Spleen (tissue), 11 donors: ENCODE data around the gene DNAH14. TPM values are rescaled to one million over a fixed set of nuclear protein-coding genes. Genes with fewer than 3 reads are reported as not detected.

Source experiments
- DNase-seq: peaks from one replicate; pipeline ENCODE4 v3.0.0-alpha.2; 2020
- H3K27ac ChIP-seq, 8 donors: fragments of 200-600 bp; sonication (generic) in 7 of 8; 1 replicate in 4 of 8; 2 replicates in 4 of 8; pipeline versions ENCODE4 v1.5.0 to v1.8.0; 2016 to 2021; ENCODE audit warnings: inconsistent platforms in 4 of 8, mild to moderate bottlenecking in 4 of 8, moderate library complexity in 1 of 8
- H3K27me3 ChIP-seq, 7 donors: fragments of 200-600 bp; sonication (generic) in 6 of 7; replicated peaks in 1 of 7; 1 replicate in 4 of 7; 2 replicates in 3 of 7; pipeline versions ENCODE4 v1.5.0 to v1.8.0; 2016 to 2021; ENCODE audit warnings: inconsistent platforms in 3 of 7, mild to moderate bottlenecking in 1 of 7
- H3K36me3 ChIP-seq, 6 donors: fragments of 200-600 bp; sonication (generic) in 5 of 6; 1 replicate in 4 of 6; 2 replicates in 2 of 6; pipeline versions ENCODE4 v1.5.0 to v1.8.0; 2016 to 2021; ENCODE audit warnings: inconsistent platforms in 2 of 6
- H3K4me1 ChIP-seq, 6 donors: fragments of 200-600 bp; sonication (generic) in 5 of 6; 1 replicate in 3 of 6; 2 replicates in 3 of 6; pipeline versions ENCODE4 v1.5.0 to v1.8.0; 2016 to 2021; ENCODE audit warnings: inconsistent platforms in 3 of 6
- H3K4me3 ChIP-seq, 8 donors: fragments of 200-600 bp; sonication (generic) in 7 of 8; 1 replicate in 4 of 8; 2 replicates in 4 of 8; pipeline versions ENCODE4 v1.5.0 to v1.8.0; 2016 to 2021; ENCODE audit warnings: inconsistent platforms in 4 of 8, mild to moderate bottlenecking in 4 of 8, moderate library complexity in 2 of 8
- H3K9me3 ChIP-seq, 8 donors: fragments of 200-600 bp; sonication (generic) in 7 of 8; 1 replicate in 4 of 8; 2 replicates in 4 of 8; pipeline versions ENCODE4 v1.5.0 to v1.8.0; 2016 to 2021; ENCODE audit warnings: inconsistent platforms in 4 of 8
- POLR2A ChIP-seq, 3 donors: fragments of 450-650 bp; IDR thresholded peaks; one replicate each; pipeline ENCODE4 v1.5.1; 2017; ENCODE audit warnings: antibody characterized with exemption in 3 of 3, mild to moderate bottlenecking in 1 of 3
- POLR2AphosphoS5 ChIP-seq, 3 donors: sonication (generic); formaldehyde crosslinking; IDR thresholded peaks; one replicate each; pipeline ENCODE4 v1.5.1; 2017; ENCODE audit warnings: antibody characterized with exemption in 3 of 3
- WGBS, 5 donors: extraction: QIAGEN DNeasy Blood & Tissue Kit in 3 of 5; methylation state at CpG; one replicate each; pipeline versions ENCODE4 v1.1.5 to v1.1.7; 2013 to 2018; 5-methylcytosine and 5-hydroxymethylcytosine counted together
- intact Hi-C: fragments of 100-400 bp; cut with DNase I; formaldehyde crosslinking; loops from one replicate; pipeline ENCODE4 v1.15.0; 2023; ENCODE audit warnings: low total_unique reads
- polyA plus RNA-seq, 3 donors: library from polyadenylated mRNA; stranded (reverse); fragments of 200-250 nt; gene quantifications; one replicate each; pipeline ENCODE4 v1.2.1, GENCODE V29; 2013
- total RNA-seq, 7 donors: library from RNA; depleted of rRNA in 3 of 7; stranded (reverse); fragments of >200 nt in 3 of 7; fragmentation: NEBNext Ultra II Directional in 4 of 7; extraction: Animal tissue kit (Norgen Biotek cat#: 25700) in 4 of 7; gene quantifications; one replicate each; pipeline versions ENCODE4 v1.1.0 to v1.2.1, GENCODE V29; 2016 to 2021
- TF ChIP-seq, protein P1 (sequence below), 11 experiments: fragments of 200-600 bp in 7 of 11; fragments of 450-650 bp in 4 of 11; sonication (generic) in 4 of 11; IDR thresholded peaks in 8 of 11; conservative IDR thresholded peaks in 3 of 11; 1 replicate in 7 of 11; 2 replicates in 4 of 11; pipeline versions ENCODE4 v1.4.0 to v1.8.0; 2016 to 2021; ENCODE audit warnings: antibody characterized with exemption in 11 of 11, inconsistent platforms in 4 of 11, mild to moderate bottlenecking in 1 of 11
- donor health status: healthy with polysubstance abuse.
- donor health status: DM: no; HTN: no; CAD: no; lungs with moderate emphysema.
- donor health status: DM: no; HTN: no; CAD: no.
- donor health status: Bipolar disorder and iron deficiency.
- donor health status: healthy.
- donor health status: DM: no; HTN: no; CAD: no.
- donor health status: DM: yes; HTN: yes; CAD: no.

The DNAH14 gene
- total and polyA plus RNA-seq, 10 donors = 0.70 to 6.4 (median 4.8) TPM

GRCh38 chr1:225426395-225427234 lies 497.1 kb downstream of the DNAH14 start:
- H3K27me3 ChIP-seq = no peaks in the 10 kb centered on the region
- intact Hi-C loops = no loop called here
- peak; percentile 91 for DNase-seq
- 3 to 6% (median 5%) methylated on average over 36 of the region's 36 CpGs for WGBS, 5 donors
- peaks cover 0 to 20% (median 7%) of the 10 kb centered on the region in 6 donors for H3K36me3 ChIP-seq
- H3K9me3 ChIP-seq = no peaks in the 10 kb centered on the region
- H3K4me3 ChIP-seq = peak overlapping the region; percentile 75 to 99 (median 91)
- H3K27ac ChIP-seq = peak overlapping the region; percentile 93 to 99 (median 96)
- TF ChIP-seq, protein P1, sequence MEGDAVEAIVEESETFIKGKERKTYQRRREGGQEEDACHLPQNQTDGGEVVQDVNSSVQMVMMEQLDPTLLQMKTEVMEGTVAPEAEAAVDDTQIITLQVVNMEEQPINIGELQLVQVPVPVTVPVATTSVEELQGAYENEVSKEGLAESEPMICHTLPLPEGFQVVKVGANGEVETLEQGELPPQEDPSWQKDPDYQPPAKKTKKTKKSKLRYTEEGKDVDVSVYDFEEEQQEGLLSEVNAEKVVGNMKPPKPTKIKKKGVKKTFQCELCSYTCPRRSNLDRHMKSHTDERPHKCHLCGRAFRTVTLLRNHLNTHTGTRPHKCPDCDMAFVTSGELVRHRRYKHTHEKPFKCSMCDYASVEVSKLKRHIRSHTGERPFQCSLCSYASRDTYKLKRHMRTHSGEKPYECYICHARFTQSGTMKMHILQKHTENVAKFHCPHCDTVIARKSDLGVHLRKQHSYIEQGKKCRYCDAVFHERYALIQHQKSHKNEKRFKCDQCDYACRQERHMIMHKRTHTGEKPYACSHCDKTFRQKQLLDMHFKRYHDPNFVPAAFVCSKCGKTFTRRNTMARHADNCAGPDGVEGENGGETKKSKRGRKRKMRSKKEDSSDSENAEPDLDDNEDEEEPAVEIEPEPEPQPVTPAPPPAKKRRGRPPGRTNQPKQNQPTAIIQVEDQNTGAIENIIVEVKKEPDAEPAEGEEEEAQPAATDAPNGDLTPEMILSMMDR (IDR thresholded peaks at IDR 0.05 in 8 of 11, conservative IDR thresholded peaks at IDR 0.05 in 3 of 11) = no peak
- TF ChIP-seq POLR2A (IDR thresholded peaks at IDR 0.05) = peak in 1 of 3 donors; percentile 30
- TF ChIP-seq POLR2AphosphoS5 (IDR thresholded peaks at IDR 0.05) = peak; percentile 63 to 90 (median 77)
- peaks cover 17 to 73% (median 56%) of the 10 kb centered on the region in 6 donors for H3K4me1 ChIP-seq

DNA sequence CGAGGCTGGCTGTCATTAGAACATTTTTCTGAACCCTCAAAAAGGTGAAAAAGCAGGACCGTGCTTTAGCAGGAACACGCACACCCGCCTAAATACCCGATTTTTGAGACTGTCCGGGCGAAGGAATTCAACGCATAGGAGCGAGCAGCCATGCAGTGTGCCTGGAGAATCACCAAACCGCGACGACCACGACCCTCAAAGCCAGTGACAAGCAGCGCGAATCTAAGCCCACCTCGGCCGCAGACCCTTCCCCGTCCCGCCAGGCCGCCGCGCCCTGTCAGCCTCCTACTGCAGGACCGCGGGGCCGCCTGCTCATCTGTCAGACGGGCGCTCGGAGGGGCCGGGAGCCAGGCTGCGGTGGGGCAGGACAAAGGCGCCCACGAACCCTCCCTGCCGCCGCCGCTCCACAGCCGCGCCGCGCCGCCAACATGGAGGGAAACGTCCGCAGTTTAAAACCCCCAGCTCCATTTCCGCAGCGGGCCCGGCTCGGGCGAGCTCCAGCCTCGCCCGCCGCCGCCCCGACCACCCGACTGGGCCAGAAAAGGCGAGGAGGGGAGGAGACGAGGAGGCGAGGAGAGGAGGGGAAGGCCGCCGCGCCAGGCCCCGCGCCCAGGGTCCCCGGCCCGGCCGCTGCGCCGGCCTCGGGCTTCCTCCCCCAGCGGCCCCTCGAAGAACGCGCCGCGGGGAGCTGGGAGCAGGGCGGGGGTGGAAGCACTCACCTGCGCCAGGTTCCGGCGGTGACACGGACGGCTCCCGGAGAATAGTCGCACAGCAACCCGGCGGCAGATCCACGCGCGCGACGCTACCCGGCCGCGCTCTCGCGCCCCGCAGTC lies 498.0 kb downstream of the DNAH14 start, which contains the start of gene LBR:
Gene LBR, minus strand, starts transcription at position 804 of the 833 bp plus-strand sequence. CDS start 3,963 bp downstream, outside the sequence.
- H3K4me3 ChIP-seq = peak within 1 kb of the TSS; percentile 75 to 99 (median 91)
- peaks cover 0 to 13% (median 4%) of the 10 kb centered on the region in 6 donors for H3K36me3 ChIP-seq
- intact Hi-C loops = no loop called here
- WGBS, 5 donors = 0 to 1% (median 0%) methylated on average over 25 to 94 of the region's 94 CpGs
- H3K27ac ChIP-seq = peak within 1 kb of the TSS; percentile 93 to 99 (median 96)
- H3K27me3 ChIP-seq = no peaks in the 10 kb centered on the region
- peaks cover 0 to 5% (median 0%) of the 10 kb centered on the region in 8 donors for H3K9me3 ChIP-seq
- peaks cover 12 to 65% (median 51%) of the 10 kb centered on the region in 6 donors for H3K4me1 ChIP-seq
- peak; percentile 93 for DNase-seq
- TF ChIP-seq, protein P1 (IDR thresholded peaks at IDR 0.05 in 8 of 11, conservative IDR thresholded peaks at IDR 0.05 in 3 of 11) = peak in 1 of 11 experiments; percentile 22
- peak in 1 of 3 donors; percentile 25 for TF ChIP-seq POLR2A (IDR thresholded peaks at IDR 0.05)
- TF ChIP-seq POLR2AphosphoS5 (IDR thresholded peaks at IDR 0.05) = no peak

GRCh38 chr1:225428068-225428880 lies 498.8 kb downstream of the DNAH14 start:
- DNase-seq = peak; percentile 98
- H3K36me3 ChIP-seq = peaks cover 0 to 5% (median 0%) of the 10 kb centered on the region in 6 donors
- TF ChIP-seq POLR2A (IDR thresholded peaks at IDR 0.05) (peak in 2 of 3 donors; percentile 35 to 60), POLR2AphosphoS5 (IDR thresholded peaks at IDR 0.05) (peak; percentile 87 to 94 (median 93))
- TF ChIP-seq, protein P1 (IDR thresholded peaks at IDR 0.05 in 8 of 11, conservative IDR thresholded peaks at IDR 0.05 in 3 of 11) = peak in 1 of 11 experiments; percentile 35
- intact Hi-C loops = no loop called here
- H3K4me3 ChIP-seq = peak overlapping the region; percentile 75 to 99 (median 91)
- no peaks in the 10 kb centered on the region for H3K27me3 ChIP-seq
- WGBS, 5 donors = 0 to 1% (median 0%) methylated on average over 34 to 81 of the region's 81 CpGs
- H3K9me3 ChIP-seq = peaks cover 0 to 5% (median 0%) of the 10 kb centered on the region in 8 donors
- H3K4me1 ChIP-seq = peaks cover 12 to 56% (median 43%) of the 10 kb centered on the region in 6 donors
- peak overlapping the region; percentile 93 to 99 (median 96) for H3K27ac ChIP-seq
